Karpas-422 (cell line): Measurements from ENCODE around the gene CSNK2A3. TPM values are rescaled to one million over a fixed set of nuclear protein-coding genes. Genes with fewer than 3 reads are reported as not detected.

Experiments used
- DNase-seq: peaks from one replicate; pipeline ENCODE4 v3.0.0-alpha.2; 2015
- H2AFZ ChIP-seq: fragments of 200-600 bp; sonication (generic); 2 replicates; pipeline ENCODE4 v1.6.1; 2014; ENCODE audit warnings: antibody characterized with exemption, low read length, mixed read lengths
- H3K27ac ChIP-seq: fragments of 200-600 bp; sonication (generic); 2 replicates; pipeline ENCODE4 v1.5.1; 2014; ENCODE audit warnings: mild to moderate bottlenecking, low read length, moderate library complexity
- H3K27me3 ChIP-seq: fragments of 200-600 bp; sonication (generic); 2 replicates; pipeline ENCODE4 v1.6.1; 2014; ENCODE audit warnings: low read length, mixed read lengths
- H3K36me3 ChIP-seq: fragments of 200-600 bp; sonication (generic); 2 replicates; pipeline ENCODE4 v1.6.1; 2014; ENCODE audit warnings: low read length, mixed read lengths; ENCODE audit not compliant: insufficient read depth
- H3K4me1 ChIP-seq: fragments of 200-600 bp; sonication (generic); 2 replicates; pipeline ENCODE4 v1.6.1; 2014; ENCODE audit warnings: mild to moderate bottlenecking, low read length, mixed read lengths
- H3K4me2 ChIP-seq: fragments of 200-600 bp; sonication (generic); 2 replicates; pipeline ENCODE4 v1.6.1; 2014; ENCODE audit warnings: low read length, low read depth, mild to moderate bottlenecking; ENCODE audit not compliant: poor library complexity, severe bottlenecking
- H3K4me3 ChIP-seq: fragments of 200-600 bp; sonication (generic); 2 replicates; pipeline ENCODE4 v1.5.1; 2014; ENCODE audit warnings: mild to moderate bottlenecking, antibody characterized with exemption, low read length, mixed read lengths
- H3K79me2 ChIP-seq: fragments of 200-600 bp; sonication (generic); 2 replicates; pipeline ENCODE4 v1.6.1; 2014; ENCODE audit warnings: mild to moderate bottlenecking, low read length, mixed read lengths
- H3K9ac ChIP-seq: fragments of 200-600 bp; sonication (generic); 2 replicates; pipeline ENCODE4 v1.6.0; 2014; ENCODE audit warnings: low read length
- H3K9me2 ChIP-seq: fragments of 200-600 bp; sonication (generic), shearing (Covaris generic); replicated peaks from 2 replicates; pipeline ENCODE4 v1.6.0; 2014; ENCODE audit warnings: mild to moderate bottlenecking, low read length, moderate library complexity; ENCODE audit not compliant: insufficient read depth
- H3K9me3 ChIP-seq: fragments of 300-700, 200-600 bp; sonication (generic); 2 replicates; pipeline ENCODE4 v1.6.1; 2014; ENCODE audit warnings: low read length, mixed read lengths
- H4K20me1 ChIP-seq: fragments of 200-600 bp; sonication (generic); 2 replicates; pipeline ENCODE4 v1.6.1; 2014; ENCODE audit warnings: mild to moderate bottlenecking, antibody characterized with exemption, low read length, low read depth; ENCODE audit not compliant: insufficient read depth
- total RNA-seq: library from RNA; depleted of rRNA; stranded (reverse); fragments of >200 nt; shearing (Covaris generic); gene quantifications from 2 replicates; pipeline ENCODE4 v1.2.3, GENCODE V29; 2014; ENCODE audit warnings: low replicate concordance

Gene CSNK2A3
- total RNA-seq, 1 experiment from 2014 or later: 0.56 TPM

DNA sequence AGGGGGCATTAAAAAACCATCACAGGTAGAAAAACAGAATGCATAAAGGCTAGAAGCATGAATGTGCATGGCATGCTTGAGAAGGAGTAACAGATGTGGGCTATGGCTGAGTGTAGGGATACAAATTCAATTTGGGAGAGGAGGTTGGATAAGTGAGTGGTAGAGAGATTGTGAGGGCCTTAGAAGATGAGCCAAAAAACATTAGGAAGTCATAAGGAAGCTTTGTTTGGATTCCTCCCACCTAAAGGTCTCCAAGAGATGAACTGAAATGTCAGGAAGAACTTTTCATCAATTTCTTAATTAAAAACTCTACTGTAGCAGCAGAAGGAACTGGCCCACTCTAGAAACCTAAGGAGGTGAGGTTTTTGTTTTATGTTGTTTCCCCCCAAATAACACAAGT is 41.2 kb upstream of the CSNK2A3 start:
- Histone ChIP-seq H3K36me3 (no peaks in the 10 kb centered on the region), H2AFZ (no peak overlapping the region), H3K79me2 (no peaks in the 10 kb centered on the region), H3K9ac (no peak overlapping the region), H3K4me2 (no peak overlapping the region), H3K9me2 (no peaks in the 10 kb centered on the region), H3K9me3 (no peaks in the 10 kb centered on the region), H4K20me1 (no peaks in the 10 kb centered on the region), H3K4me3 (no peak overlapping the region), H3K27me3 (no peaks in the 10 kb centered on the region), H3K4me1 (no peaks in the 10 kb centered on the region), H3K27ac (no peak overlapping the region)
- DNase-seq: no peak

DNA sequence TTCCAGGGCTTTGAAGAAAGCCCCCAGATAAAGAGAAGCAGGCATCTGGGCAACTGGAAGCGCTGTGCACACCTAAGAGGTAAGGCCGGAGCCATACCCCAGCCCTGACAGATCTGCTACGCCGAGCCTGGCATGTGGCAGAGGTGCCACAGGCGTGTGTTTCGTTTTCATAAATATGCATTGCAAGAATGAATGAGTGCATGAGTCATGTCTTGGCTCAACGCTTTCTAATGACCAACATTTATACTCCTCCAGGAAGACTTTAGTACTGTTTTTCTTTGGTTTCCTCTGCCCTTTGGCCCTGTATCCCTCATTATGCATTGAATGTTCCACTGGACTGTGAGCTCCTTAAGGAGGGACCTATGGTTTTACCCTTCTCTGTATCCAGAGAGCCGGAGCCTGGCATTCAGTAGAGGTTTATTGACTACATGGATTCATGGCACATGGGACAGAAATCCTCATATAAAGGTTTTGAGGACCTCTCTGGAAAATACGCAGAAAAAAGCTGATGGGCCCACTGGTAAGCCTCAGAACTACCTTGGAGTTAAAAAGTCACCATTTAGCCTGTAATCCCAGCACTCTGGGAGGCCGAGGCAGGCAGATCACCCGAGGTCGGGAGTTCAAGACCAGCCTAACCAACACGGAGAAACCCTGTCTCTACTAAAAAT is 38.9 kb upstream of the CSNK2A3 start:
- H3K9me2 ChIP-seq: no peaks in the 10 kb centered on the region
- no peak overlapping the region for H3K27ac ChIP-seq
- no peaks in the 10 kb centered on the region for H3K79me2 ChIP-seq
- no peaks in the 10 kb centered on the region for H3K4me1 ChIP-seq
- H3K36me3 ChIP-seq: no peaks in the 10 kb centered on the region
- DNase-seq: no peak
- H3K4me3 ChIP-seq: no peak overlapping the region
- H3K9ac ChIP-seq: no peak overlapping the region
- H2AFZ ChIP-seq: no peak overlapping the region
- no peak overlapping the region for H3K4me2 ChIP-seq
- no peaks in the 10 kb centered on the region for H3K9me3 ChIP-seq
- H4K20me1 ChIP-seq: no peaks in the 10 kb centered on the region
- H3K27me3 ChIP-seq: no peaks in the 10 kb centered on the region

DNA sequence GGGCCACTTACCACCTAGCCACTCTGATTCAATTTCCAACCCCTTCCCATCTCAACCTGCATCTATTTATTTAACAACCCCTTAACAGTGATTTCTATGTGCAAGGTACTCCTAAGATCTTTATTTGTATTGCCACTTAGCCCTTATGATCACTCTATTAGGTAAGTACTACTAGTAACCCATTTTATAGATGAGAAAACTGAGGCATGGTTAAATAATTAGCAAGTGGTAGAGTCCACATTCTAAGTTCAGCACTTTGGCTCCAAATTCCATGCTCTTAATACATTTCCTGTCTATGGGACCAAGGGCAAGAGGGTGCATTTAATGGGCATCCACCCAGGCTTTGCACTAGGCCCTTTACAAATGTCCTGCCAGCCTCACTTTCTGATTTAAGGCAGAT is 38.1 kb upstream of the CSNK2A3 start:
- Histone ChIP-seq H3K27ac (no peak overlapping the region), H4K20me1 (no peaks in the 10 kb centered on the region), H3K9ac (no peak overlapping the region), H3K9me2 (no peaks in the 10 kb centered on the region), H3K4me3 (no peak overlapping the region), H3K9me3 (no peaks in the 10 kb centered on the region), H3K27me3 (no peaks in the 10 kb centered on the region), H2AFZ (no peak overlapping the region), H3K36me3 (no peaks in the 10 kb centered on the region), H3K4me1 (no peaks in the 10 kb centered on the region), H3K4me2 (no peak overlapping the region), H3K79me2 (no peaks in the 10 kb centered on the region)
- no peak for DNase-seq

DNA sequence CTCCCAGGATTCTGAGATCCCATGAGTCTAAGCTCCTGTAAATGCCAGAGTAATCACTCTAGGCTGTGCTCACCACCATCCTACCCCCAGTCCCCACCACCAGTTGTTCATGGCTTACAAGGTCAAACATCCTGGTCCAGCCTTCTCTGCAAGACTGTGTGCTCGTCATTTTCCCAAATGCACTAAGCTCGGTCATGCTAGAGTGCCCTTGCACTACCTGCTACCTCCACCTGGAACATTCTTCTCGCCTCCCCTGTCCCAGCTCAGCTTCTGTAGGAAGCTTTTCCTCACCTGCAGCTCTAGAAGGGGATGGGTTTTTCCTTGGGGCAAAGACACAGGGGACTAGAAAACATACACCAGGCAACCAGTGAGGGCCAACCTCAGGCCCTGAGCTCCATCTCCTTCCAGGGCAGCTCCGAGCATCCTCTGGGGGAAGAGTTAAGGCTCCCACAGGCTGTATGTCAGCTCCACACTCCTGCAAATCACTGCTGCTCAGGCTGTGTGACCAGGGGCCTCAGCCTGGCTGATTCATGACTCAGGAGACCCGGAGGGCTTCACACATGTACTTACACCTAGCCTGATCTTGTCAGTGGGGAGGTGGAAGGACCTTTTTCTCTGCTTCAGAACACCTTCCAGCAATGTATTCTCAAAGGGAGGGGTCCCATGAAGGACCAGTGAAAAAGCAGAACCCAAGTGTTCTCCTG is 37.2 kb upstream of the CSNK2A3 start:
- no peak for DNase-seq
- Histone ChIP-seq H4K20me1 (no peaks in the 10 kb centered on the region), H3K4me1 (no peaks in the 10 kb centered on the region), H3K9me2 (no peaks in the 10 kb centered on the region), H2AFZ (no peak overlapping the region), H3K4me3 (no peak overlapping the region), H3K27ac (no peak overlapping the region), H3K79me2 (no peaks in the 10 kb centered on the region), H3K9me3 (no peaks in the 10 kb centered on the region), H3K27me3 (no peaks in the 10 kb centered on the region), H3K9ac (no peak overlapping the region), H3K4me2 (no peak overlapping the region), H3K36me3 (no peaks in the 10 kb centered on the region)

DNA sequence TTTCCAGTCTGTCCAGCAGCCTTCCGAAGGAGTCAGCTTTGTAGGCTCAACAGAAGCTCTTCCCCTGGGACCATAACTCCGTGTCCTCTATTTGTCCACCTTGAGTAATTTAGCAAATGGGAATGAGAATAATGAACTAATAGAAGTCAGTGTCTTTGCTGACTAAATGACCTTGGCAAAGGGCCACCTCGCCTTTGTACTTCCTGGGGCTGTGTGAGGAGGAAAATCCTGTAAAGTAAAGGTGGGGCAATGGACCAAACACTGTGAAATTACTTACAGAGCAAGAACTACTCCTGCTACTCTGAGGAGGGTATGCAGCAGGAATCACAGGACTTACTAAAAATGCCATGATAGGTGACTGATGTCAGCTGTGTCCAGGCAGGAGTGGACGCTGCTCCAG is 36.2 kb upstream of the CSNK2A3 start:
- DNase-seq: no peak
- Histone ChIP-seq H4K20me1 (no peaks in the 10 kb centered on the region), H3K9me3 (no peaks in the 10 kb centered on the region), H3K4me1 (no peaks in the 10 kb centered on the region), H2AFZ (no peak overlapping the region), H3K27ac (no peak overlapping the region), H3K9me2 (no peaks in the 10 kb centered on the region), H3K36me3 (no peaks in the 10 kb centered on the region), H3K79me2 (no peaks in the 10 kb centered on the region), H3K4me3 (no peak overlapping the region), H3K27me3 (no peaks in the 10 kb centered on the region), H3K9ac (no peak overlapping the region), H3K4me2 (no peak overlapping the region)

DNA sequence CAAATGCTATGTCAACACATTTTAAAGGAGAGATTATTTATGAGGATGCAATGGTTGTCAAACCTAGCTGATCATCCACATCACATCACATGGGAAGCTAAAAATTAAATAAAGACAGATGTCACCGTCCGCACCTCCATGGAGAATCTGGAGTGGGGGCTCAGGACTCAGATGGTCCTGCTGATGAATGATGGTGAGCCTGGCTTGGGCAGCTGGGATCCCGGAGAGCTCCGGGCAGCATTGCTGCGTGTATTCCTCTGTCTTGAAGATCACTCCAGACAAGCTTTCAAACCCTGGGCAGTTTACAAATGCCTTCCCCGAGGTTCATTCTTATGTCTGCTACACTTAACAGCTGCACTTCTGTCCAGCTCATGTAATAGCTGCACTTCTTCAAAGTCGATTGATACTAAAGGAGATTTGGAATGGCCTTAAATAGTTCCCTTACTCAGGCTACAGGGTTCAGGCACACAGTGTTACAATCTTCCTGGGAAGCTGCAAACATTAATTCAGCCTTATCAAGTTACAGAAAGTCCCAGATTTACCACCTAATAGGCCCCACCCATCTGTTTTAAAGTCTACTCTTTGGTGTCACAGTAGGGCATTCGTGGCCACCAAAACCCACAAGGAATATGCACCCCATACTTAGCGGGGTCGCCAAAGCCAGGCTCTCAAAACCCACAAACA is 34.7 kb upstream of the CSNK2A3 start:
- Histone ChIP-seq H3K9ac (no peak overlapping the region), H3K9me3 (no peaks in the 10 kb centered on the region), H3K9me2 (no peaks in the 10 kb centered on the region)

DNA sequence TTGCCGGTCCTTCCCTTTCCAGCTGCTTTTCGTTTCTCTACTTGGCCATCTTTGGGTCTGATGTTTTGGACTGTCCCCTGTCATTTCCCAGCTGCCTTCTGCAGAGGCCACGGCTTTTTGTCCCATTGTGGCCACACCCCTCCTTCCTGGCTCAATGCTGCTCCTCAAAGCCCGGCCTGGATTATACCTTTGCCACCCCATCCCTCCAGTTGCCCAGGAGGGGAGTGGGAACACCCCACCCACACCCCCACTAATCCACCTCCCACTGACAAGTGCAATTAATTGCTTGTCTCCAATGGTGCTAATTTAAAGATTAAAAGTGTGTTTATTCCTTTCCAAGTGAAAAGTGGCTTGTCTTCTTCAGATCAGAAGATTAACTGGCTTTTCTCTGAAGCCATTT is 34.2 kb upstream of the CSNK2A3 start:
- Histone ChIP-seq H3K4me2 (no peak overlapping the region), H3K36me3 (no peaks in the 10 kb centered on the region), H3K4me1 (no peaks in the 10 kb centered on the region), H3K27me3 (no peaks in the 10 kb centered on the region), H4K20me1 (no peaks in the 10 kb centered on the region), H2AFZ (no peak overlapping the region), H3K79me2 (no peaks in the 10 kb centered on the region), H3K9ac (no peak overlapping the region), H3K9me3 (no peaks in the 10 kb centered on the region), H3K4me3 (no peak overlapping the region), H3K27ac (no peak overlapping the region), H3K9me2 (no peaks in the 10 kb centered on the region)
- no peak for DNase-seq

More for the DNA sequence above, 34.7 kb upstream of the CSNK2A3 start:
- Histone ChIP-seq H4K20me1 (no peaks in the 10 kb centered on the region), H3K4me1 (no peaks in the 10 kb centered on the region), H3K27me3 (no peaks in the 10 kb centered on the region), H3K4me2 (no peak overlapping the region), H2AFZ (no peak overlapping the region), H3K79me2 (no peaks in the 10 kb centered on the region), H3K36me3 (no peaks in the 10 kb centered on the region), H3K27ac (no peak overlapping the region), H3K4me3 (no peak overlapping the region)
- DNase-seq: no peak

DNA sequence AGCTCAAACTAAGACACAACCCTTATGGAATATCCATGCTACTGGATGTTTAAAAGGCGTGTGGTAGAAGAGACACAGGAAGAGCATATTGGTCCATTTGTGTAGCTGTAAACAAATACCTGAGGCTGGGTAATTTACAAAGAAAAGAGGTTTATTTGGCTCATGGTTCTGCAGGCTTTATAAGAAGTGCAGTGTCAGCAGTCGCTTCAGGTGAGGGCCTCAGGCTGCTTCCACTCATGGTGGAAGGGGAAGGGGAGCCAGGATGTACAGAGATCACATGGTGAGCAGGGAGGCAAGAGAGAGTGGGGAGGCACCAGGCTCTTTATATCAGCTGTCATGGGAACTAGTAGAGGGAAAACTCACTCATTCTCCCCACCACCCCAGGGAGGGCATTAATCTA is 31.8 kb upstream of the CSNK2A3 start:
- Histone ChIP-seq H3K79me2 (no peaks in the 10 kb centered on the region), H3K9ac (no peak overlapping the region), H3K27me3 (no peaks in the 10 kb centered on the region), H4K20me1 (no peaks in the 10 kb centered on the region), H3K9me2 (no peaks in the 10 kb centered on the region), H3K4me3 (no peak overlapping the region), H3K36me3 (no peaks in the 10 kb centered on the region), H3K9me3 (no peaks in the 10 kb centered on the region), H3K4me2 (no peak overlapping the region), H2AFZ (no peak overlapping the region), H3K4me1 (no peaks in the 10 kb centered on the region), H3K27ac (no peak overlapping the region)
- DNase-seq: no peak
